GM12874 (cell line): ENCODE measurements around the gene AXIN2.

Experiments used
- CTCF ChIP-seq: IDR thresholded peaks from 2 replicates; pipeline ENCODE4 v1.5.1; 2011; ENCODE audit warnings: low read depth, mild to moderate bottlenecking, control low read depth, low read length, moderate library complexity; ENCODE audit not compliant: insufficient read depth

AXIN2 gene

GRCh38 chr17:65485388-65486299 lies 75.8 kb downstream of the AXIN2 start:
- TF ChIP-seq CTCF = no peak

DNA sequence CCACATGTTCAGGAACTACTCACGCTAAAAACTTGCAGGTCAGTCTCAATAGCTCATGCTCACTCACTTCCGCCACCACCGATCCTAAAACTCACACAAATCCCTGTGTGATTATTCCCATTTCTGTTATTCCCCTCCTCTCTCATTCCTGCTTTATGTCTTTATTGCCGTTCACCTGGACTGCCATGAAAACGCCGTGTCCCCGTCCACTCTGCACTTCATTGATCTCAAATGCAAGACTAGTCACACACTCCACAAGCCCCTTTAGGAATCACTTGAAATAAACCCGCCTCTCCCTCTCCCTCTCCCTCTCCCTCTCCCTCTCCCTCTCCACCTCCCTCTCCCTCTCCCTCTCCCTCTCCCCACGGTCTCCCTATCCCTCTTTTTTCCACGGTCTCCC lies 78.0 kb downstream of the AXIN2 start:
- no peak for TF ChIP-seq CTCF

DNA sequence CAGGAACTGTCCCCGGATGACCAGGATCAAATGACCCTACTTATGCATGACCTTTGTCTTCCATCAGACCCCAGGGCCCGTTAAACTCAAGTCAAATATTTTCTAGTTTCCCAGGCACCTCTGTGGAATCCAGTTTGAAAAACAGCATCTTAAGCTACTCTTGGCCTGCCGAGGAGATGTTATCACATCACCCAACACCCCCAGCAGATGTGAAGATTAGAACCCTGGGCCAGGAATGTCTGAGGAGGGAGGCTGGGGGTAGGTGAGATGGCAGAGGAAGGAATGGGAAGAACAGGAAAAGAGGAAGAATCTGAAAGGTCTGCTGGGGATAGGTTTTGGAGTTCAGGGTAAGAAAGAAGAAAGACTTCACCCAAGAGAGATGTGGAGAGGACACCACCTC lies 79.2 kb downstream of the AXIN2 start:
- no peak for TF ChIP-seq CTCF

DNA sequence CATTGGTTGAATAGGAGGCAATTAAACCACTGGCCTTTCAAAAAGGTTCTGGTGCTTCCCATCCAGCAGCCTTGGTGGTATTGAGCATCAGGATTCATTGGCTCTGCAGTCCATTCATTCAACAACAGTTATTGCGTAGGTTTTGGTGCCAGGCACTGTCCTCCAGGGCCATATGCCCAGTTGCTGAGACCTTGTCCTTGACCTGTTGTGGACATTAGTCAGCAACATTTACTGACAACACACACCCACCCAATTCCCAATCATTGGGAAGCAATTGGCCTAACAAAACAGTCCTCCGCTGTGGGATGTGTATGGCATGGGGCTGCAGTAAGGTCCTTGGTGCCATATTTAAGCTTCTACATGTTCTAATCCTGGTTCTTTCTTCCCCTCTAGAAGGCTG lies 82.2 kb downstream of the AXIN2 start:
- TF ChIP-seq CTCF = no peak
